ENCODE measurements around the gene ALPK3. TPM values are rescaled to one million over a fixed set of nuclear protein-coding genes. Genes with fewer than 3 reads are reported as not detected.

Gene ALPK3
- total and polyA plus RNA-seq, 2 experiments from 2014 or later = 3.7 to 29.7 TPM

DNA sequence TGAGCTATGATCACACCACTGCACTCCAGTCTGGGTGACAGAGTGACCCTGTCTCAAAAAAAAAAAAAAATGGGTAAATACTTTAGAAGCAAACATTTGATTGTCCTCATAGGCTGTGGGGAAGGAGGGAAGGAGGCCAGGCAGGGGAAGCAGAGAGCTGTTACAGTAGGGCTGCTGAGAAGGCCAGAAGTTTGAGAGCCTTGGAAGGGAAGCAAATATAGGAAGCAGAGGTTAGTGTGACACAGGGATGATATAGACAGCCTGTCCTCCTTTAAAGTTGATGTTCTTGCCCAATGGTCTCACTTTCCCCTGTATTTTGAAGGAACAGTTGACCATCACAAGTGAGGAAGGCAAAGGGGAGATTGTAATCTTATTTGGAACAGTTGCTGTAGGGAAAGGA is 5.3 kb upstream of the ALPK3 start:
- H3K9me3 Mint-ChIP-seq = no peaks in the 10 kb centered on the region
- Histone ChIP-seq H3K27ac (ENCODE audit: low read depth) (no peak overlapping the region), H3K9me2 (ENCODE audit: insufficient read depth) (0 out of 2 replicates have a peak, but pooled peaks cover 3% of the 10 kb centered on the region), H3K27me3 (ENCODE audit: insufficient read depth) (peaks cover 5% of the 10 kb centered on the region; the same call in 1 of the 2 replicates), H3K79me2 (replicated peaks; ENCODE audit: insufficient read depth) (no peaks in the 10 kb centered on the region), H3K36me3 (ENCODE audit: insufficient read depth) (no peaks in the 10 kb centered on the region), H3K4me1 (ENCODE audit: insufficient read depth) (no peaks in the 10 kb centered on the region), H3F3A (replicated peaks; ENCODE audit: low read depth) (0 out of 2 replicates have a peak, but pooled peaks cover 3% of the 10 kb centered on the region), H4K20me1 (replicated peaks; ENCODE audit: insufficient read depth) (no peaks in the 10 kb centered on the region), H3K4me2 (no peak overlapping the region), H2AFZ (no peak overlapping the region), H3K4me3 (no peak overlapping the region)
- ATAC-seq (no peak), DNase-seq (ENCODE audit: low spot score) (no peak)
- H3K27me3 Mint-ChIP-seq (ENCODE audit: insufficient read depth, low read depth, poor library complexity) = peaks cover 11% of the 10 kb centered on the region
- H3K27ac Mint-ChIP-seq = no peak overlapping the region
- no peaks in the 10 kb centered on the region; the same call in 2 of the 3 replicates for H3K36me3 Mint-ChIP-seq (ENCODE audit: low read depth)
- H3K4me3 Mint-ChIP-seq = no peak overlapping the region
- TF ChIP-seq ZNF114 (CRISPR knock-in tag; IDR thresholded peaks at IDR 0.05) = no peak
- H3K4me1 Mint-ChIP-seq = peaks cover 3% of the 10 kb centered on the region

DNA sequence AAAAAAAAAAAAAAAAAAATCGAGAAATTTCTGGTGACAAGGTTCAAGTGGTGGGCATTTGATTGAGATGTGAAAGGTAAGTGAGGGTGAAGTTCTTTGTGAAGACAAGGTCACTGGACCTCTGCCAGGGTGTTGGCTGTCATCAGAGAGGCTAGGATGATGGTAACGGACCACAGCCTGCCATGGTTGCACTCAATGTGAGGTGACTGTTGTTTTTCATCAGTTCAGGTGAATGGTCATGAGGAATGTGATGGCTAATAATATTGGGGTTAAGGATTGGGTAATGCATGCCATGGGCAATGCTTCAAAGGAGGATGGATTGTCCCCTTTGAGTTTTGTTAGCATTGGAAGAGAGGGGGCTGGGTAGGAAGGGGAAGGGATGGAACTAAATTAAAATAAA is 4.3 kb upstream of the ALPK3 start:
- Histone ChIP-seq H3K4me3 (no peak overlapping the region), H4K20me1 (replicated peaks; ENCODE audit: insufficient read depth) (no peaks in the 10 kb centered on the region), H3K36me3 (ENCODE audit: insufficient read depth) (no peaks in the 10 kb centered on the region), H2AFZ (no peak overlapping the region), H3K79me2 (replicated peaks; ENCODE audit: insufficient read depth) (no peaks in the 10 kb centered on the region), H3K9me2 (ENCODE audit: insufficient read depth) (0 out of 2 replicates have a peak, but pooled peaks cover 3% of the 10 kb centered on the region), H3K4me1 (ENCODE audit: insufficient read depth) (peaks cover 4% of the 10 kb centered on the region), H3K27ac (ENCODE audit: low read depth) (no peak overlapping the region), H3K27me3 (ENCODE audit: insufficient read depth) (peaks cover 5% of the 10 kb centered on the region; the same call in 1 of the 2 replicates), H3F3A (replicated peaks; ENCODE audit: low read depth) (0 out of 2 replicates have a peak, but pooled peaks cover 5% of the 10 kb centered on the region), H3K4me2 (no peak overlapping the region)
- Mint-ChIP-seq H3K36me3 (ENCODE audit: low read depth) (no peaks in the 10 kb centered on the region; the same call in 2 of the 3 replicates), H3K9me3 (no peaks in the 10 kb centered on the region), H3K4me3 (no peak overlapping the region), H3K4me1 (peaks cover 4% of the 10 kb centered on the region), H3K27ac (no peak overlapping the region), H3K27me3 (ENCODE audit: insufficient read depth, low read depth, poor library complexity) (peaks cover 10% of the 10 kb centered on the region)
- ATAC-seq (no peak), DNase-seq (ENCODE audit: low spot score) (no peak)
- TF ChIP-seq STAT1 (IDR thresholded peaks at IDR 0.05; ENCODE audit: unreplicated experiment) (no peak), POLR2AphosphoS5 (IDR thresholded peaks at IDR 0.05; ENCODE audit: low read depth) (no peak), ZNF462 (CRISPR knock-in tag; IDR thresholded peaks at IDR 0.05) (no peak), JUNB (IDR thresholded peaks at IDR 0.05; ENCODE audit: unreplicated experiment) (no peak), EZH2 (IDR thresholded peaks at IDR 0.05; ENCODE audit: low read depth, unreplicated experiment) (no peak), REST (IDR thresholded peaks at IDR 0.05; ENCODE audit: unreplicated experiment) (no peak), ZNF114 (CRISPR knock-in tag; IDR thresholded peaks at IDR 0.05) (no peak), ZNF331 (CRISPR knock-in tag; IDR thresholded peaks at IDR 0.05; ENCODE audit: low read depth) (no peak), CTCF (conservative IDR thresholded peaks at IDR 0.05; ENCODE audit: low read depth in 2 of 2) (no peak)

Data from GM23338 (cell line).